ENCODE measurements around the gene VMP1. TPM values are rescaled to one million over a fixed set of nuclear protein-coding genes. Genes with fewer than 3 reads are reported as not detected.

Gene VMP1
- total RNA-seq, 1 donor from 2014 or later, result 232 TPM

DNA sequence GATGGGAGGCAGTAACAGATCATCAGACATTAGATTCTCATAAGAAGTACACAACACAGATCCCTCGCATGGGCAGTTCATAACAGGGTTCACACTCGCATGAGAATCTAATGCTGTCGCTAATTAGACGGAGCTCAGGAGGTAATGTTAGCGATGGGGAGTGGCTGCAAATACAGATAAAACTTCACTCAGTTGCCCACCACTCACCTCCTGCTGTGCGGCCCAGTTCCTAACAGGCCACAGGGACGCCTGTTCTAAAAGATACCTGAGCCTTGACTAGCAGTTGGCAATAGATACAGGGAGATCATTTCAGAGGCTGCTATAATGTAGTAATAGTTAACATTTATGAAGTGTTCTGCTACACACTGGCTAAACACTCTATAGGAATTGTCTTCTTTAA is 5.2 kb upstream of the VMP1 start:
- DNase-seq (ENCODE audit: low read depth), result no peak
- TF ChIP-seq, protein P1, sequence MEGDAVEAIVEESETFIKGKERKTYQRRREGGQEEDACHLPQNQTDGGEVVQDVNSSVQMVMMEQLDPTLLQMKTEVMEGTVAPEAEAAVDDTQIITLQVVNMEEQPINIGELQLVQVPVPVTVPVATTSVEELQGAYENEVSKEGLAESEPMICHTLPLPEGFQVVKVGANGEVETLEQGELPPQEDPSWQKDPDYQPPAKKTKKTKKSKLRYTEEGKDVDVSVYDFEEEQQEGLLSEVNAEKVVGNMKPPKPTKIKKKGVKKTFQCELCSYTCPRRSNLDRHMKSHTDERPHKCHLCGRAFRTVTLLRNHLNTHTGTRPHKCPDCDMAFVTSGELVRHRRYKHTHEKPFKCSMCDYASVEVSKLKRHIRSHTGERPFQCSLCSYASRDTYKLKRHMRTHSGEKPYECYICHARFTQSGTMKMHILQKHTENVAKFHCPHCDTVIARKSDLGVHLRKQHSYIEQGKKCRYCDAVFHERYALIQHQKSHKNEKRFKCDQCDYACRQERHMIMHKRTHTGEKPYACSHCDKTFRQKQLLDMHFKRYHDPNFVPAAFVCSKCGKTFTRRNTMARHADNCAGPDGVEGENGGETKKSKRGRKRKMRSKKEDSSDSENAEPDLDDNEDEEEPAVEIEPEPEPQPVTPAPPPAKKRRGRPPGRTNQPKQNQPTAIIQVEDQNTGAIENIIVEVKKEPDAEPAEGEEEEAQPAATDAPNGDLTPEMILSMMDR (conservative IDR thresholded peaks at IDR 0.05; ENCODE audit: low read depth, low read length), result no peak
- no peak overlapping the region for H3K4me3 ChIP-seq (ENCODE audit: low read depth, low read length)

DNA sequence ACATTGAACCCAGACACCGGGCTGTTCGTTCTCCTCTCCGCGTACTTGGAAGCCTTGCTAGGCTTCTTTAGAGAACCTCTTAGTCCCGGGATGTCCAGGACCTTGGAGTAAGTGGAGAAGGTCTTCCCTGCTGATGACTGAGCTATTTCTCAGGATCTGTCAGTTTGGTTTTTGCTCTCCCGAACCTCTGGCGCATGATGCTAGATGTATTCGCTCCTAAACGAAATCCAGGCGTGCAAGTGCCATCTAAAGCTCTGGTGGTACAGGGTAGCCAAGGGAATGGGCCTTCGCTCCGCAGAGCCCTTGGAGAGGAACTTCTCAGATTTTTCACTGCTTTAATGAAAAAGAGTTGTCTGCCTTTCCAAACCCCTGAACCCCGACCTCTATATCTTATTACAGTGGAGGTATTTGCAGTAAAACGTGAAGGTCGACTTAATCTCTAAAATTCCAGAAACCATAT is 547 bp downstream of the VMP1 start:
- peak overlapping the region; percentile 94 for H3K4me3 ChIP-seq (ENCODE audit: low read depth, low read length)
- no peak for DNase-seq (ENCODE audit: low read depth)
- TF ChIP-seq, protein P1 (conservative IDR thresholded peaks at IDR 0.05; ENCODE audit: low read depth, low read length), result no peak

DNA sequence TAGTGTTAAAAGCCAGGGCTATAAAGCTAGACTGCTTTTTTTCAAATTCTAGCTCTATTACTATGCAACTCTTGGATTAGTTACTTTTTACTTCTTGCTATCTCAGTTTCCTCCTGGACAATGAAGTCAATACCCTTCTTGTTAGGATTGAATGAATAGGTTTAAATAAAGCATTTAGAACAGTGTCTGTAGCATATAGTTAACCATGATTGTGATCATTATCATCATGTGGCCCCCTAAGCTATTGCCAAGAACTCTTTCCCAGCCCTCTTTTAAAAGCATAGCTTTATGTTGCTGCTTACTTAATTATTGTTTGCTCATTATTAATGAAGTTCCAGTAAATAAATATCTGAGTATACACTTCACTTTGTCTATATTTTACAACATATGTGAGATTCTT is 4.5 kb downstream of the VMP1 start:
- no peak overlapping the region for H3K4me3 ChIP-seq (ENCODE audit: low read depth, low read length)
- no peak for DNase-seq (ENCODE audit: low read depth)
- TF ChIP-seq, protein P1 (conservative IDR thresholded peaks at IDR 0.05; ENCODE audit: low read depth, low read length), result no peak

DNA sequence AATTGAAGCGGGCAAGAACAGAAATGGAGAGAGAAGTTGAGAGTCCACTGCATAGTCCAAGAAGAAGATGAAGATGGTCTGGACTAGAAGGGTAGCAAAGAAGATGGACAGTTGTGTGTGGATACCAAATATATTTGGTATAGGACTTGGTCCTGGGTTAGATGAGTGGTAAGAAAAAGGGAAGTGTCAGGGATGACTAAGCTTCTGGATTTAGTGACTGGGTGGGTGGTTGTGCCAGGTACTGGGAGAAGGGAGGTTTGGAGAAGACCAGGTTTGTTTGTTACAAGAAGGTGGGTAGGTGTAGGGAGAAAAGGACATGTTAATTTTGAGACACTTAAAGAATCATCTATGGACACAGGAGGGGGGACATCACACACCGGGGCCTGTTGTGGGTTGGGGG is 5.4 kb downstream of the VMP1 start:
- no peak for DNase-seq (ENCODE audit: low read depth)
- TF ChIP-seq, protein P1 (conservative IDR thresholded peaks at IDR 0.05; ENCODE audit: low read depth, low read length), result no peak
- no peak overlapping the region for H3K4me3 ChIP-seq (ENCODE audit: low read depth, low read length)

DNA sequence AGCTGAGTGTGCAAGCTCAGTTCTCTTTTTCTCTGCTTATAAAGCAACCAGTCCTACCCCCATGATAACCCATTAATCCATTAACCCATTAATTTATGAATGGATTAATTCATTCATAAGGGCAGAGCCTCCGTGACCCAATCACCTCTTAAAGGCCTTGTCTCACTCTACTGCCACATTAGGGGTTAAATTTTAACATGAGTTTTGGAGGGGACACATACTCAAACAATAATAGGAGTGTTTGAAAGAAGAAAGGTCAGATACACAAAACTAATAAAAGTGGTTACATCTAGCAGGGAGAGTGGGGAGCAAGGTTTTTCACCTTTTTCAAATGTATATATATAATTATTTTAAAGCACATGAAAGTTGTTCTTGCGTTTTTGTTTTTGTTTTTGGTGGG is 6.8 kb downstream of the VMP1 start:
- no peak for DNase-seq (ENCODE audit: low read depth)
- TF ChIP-seq, protein P1 (conservative IDR thresholded peaks at IDR 0.05; ENCODE audit: low read depth, low read length), result no peak
- H3K4me3 ChIP-seq (ENCODE audit: low read depth, low read length), result no peak overlapping the region

DNA sequence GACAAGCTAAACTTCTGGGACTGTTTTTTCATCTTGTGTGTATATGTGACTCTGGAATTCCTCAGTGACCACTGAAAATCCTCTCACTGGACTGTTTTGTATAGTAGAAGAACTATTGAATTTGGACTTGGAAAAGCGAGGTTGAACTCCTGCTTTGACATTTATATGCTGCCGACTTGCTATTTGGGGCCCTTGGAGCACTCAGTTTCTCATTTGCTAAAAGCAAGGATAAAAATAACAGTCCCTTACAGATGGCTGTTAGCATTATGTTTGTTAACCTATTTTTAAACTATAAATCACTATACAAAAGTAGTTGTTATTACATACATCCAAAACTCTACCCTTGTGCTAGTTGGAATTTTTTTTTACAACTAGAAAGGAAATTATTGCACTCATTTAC is 9.0 kb downstream of the VMP1 start:
- no peak overlapping the region for H3K4me3 ChIP-seq (ENCODE audit: low read depth, low read length)
- DNase-seq (ENCODE audit: low read depth), result no peak
- TF ChIP-seq, protein P1 (conservative IDR thresholded peaks at IDR 0.05; ENCODE audit: low read depth, low read length), result no peak

DNA sequence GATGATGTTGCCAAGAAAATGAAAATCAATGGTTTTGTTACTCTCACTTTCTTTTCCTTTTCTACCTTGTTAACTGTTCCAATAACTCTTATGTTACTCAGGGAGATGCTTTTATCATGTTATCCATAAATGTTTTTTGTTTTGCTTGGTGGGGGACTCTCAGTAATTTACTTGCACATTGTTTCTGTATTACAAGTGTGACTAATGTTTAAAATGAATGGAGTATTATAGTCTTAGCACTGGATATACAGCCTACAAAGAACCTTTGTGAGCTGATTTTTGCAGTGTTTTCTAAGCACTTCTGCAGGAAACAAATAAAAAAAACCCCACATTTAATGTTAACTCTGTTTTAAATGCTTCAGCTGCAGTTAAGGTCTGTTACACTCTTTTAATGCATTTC is 12.1 kb downstream of the VMP1 start:
- TF ChIP-seq, protein P1 (conservative IDR thresholded peaks at IDR 0.05; ENCODE audit: low read depth, low read length), result no peak
- no peak for DNase-seq (ENCODE audit: low read depth)

More for the DNA sequence above, 12.1 kb downstream of the VMP1 start:
- H3K4me3 ChIP-seq (ENCODE audit: low read depth, low read length), result no peak overlapping the region
